Parathyroid adenoma (tissue), 2 donors: ENCODE measurements around the gene SPECC1.
"Not testable (repeated sequence)": the region's sequence is repeated elsewhere in the genome, so short reads cannot be mapped to it uniquely, and the experiment has no call there.

Source experiments
- H2AFZ ChIP-seq: fragments of 300-600 bp; sonication (generic); one replicate; pipeline ENCODE4 v1.7.0; 2017; ENCODE audit warnings: antibody characterized with exemption, mild to moderate bottlenecking
- H3K27ac ChIP-seq: fragments of 300-600 bp; sonication (generic); one replicate; pipeline ENCODE4 v1.7.0; 2017
- H3K27me3 ChIP-seq: fragments of 300-600 bp; sonication (generic); one replicate; pipeline ENCODE4 v1.7.0; 2017; ENCODE audit warnings: low read length; ENCODE audit not compliant: control insufficient read depth, insufficient read depth
- H3K36me3 ChIP-seq: fragments of 300-600 bp; sonication (generic); one replicate; pipeline ENCODE4 v1.7.0; 2017; ENCODE audit warnings: low read length; ENCODE audit not compliant: control insufficient read depth, insufficient read depth
- H3K4me1 ChIP-seq: fragments of 300-600 bp; sonication (generic); one replicate; pipeline ENCODE4 v1.7.0; 2017; ENCODE audit warnings: control low read depth
- H3K4me2 ChIP-seq: fragments of 300-600 bp; sonication (generic); one replicate; pipeline ENCODE4 v1.7.0; 2017; ENCODE audit warnings: low read length
- H3K4me3 ChIP-seq: fragments of 300-600 bp; sonication (generic); one replicate; pipeline ENCODE4 v1.7.0; 2017; ENCODE audit warnings: low read depth, low read length
- H3K79me2 ChIP-seq: fragments of 300-600 bp; sonication (generic); one replicate; pipeline ENCODE4 v1.7.0; 2017; ENCODE audit warnings: control low read depth
- H3K9ac ChIP-seq: fragments of 300-600 bp; sonication (generic); one replicate; pipeline ENCODE4 v1.7.0; 2017; ENCODE audit warnings: mild to moderate bottlenecking
- H3K9me3 ChIP-seq: fragments of 300-600 bp; sonication (generic); one replicate; pipeline ENCODE4 v1.7.0; 2017; ENCODE audit warnings: low read length; ENCODE audit not compliant: control insufficient read depth
- TF ChIP-seq, protein P1 (sequence below): fragments of 300-600 bp; sonication (generic); IDR thresholded peaks from one replicate; pipeline ENCODE4 v1.7.0; 2017; ENCODE audit warnings: antibody characterized with exemption, mild to moderate bottlenecking
- donor health status: primary hyperparathyroidism.

The SPECC1 gene

DNA sequence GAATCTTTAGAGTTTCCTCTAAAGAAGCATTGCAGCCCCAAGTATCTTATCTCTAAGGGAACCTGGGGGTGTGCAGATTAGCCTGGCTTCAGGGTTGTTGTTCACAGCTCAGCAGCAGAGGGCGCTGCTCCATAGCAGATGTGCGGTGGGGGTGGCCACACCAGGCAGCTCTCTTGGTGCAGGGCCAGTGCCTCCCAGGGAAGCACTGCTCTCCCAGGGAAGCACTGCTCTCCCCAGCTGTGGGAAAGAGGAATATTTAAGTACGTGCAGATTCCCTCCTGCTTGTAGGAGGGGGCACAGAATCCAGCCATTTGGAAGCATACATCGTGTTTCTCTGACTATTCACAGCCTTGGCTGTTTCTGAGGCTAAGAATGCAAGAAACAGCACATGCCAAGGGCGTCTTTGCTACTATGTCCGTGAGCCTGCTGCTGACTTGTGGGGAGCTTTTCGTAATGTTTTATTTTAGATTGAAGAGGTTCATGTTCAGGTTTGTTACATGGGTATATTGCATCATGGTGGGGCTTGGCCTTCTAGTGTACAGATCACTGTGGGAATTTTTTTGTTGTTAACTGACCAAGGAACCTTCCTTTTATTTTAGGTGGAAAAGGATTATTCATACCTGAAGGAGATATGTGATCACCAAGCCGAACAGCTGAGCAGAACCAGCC is 217.8 kb downstream of the SPECC1 start:
- Histone ChIP-seq H3K4me3 (no peak overlapping the region), H2AFZ (no peak overlapping the region), H3K36me3 (no peaks in the 10 kb centered on the region), H3K9ac (no peak overlapping the region), H3K27me3 (no peaks in the 10 kb centered on the region), H3K27ac (no peak overlapping the region), H3K79me2 (no peaks in the 10 kb centered on the region), H3K9me3 (no peaks in the 10 kb centered on the region), H3K4me2 (no peak overlapping the region), H3K4me1 (peaks cover 4% of the 10 kb centered on the region)
- TF ChIP-seq, protein P1, sequence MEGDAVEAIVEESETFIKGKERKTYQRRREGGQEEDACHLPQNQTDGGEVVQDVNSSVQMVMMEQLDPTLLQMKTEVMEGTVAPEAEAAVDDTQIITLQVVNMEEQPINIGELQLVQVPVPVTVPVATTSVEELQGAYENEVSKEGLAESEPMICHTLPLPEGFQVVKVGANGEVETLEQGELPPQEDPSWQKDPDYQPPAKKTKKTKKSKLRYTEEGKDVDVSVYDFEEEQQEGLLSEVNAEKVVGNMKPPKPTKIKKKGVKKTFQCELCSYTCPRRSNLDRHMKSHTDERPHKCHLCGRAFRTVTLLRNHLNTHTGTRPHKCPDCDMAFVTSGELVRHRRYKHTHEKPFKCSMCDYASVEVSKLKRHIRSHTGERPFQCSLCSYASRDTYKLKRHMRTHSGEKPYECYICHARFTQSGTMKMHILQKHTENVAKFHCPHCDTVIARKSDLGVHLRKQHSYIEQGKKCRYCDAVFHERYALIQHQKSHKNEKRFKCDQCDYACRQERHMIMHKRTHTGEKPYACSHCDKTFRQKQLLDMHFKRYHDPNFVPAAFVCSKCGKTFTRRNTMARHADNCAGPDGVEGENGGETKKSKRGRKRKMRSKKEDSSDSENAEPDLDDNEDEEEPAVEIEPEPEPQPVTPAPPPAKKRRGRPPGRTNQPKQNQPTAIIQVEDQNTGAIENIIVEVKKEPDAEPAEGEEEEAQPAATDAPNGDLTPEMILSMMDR: peak; percentile 82

DNA sequence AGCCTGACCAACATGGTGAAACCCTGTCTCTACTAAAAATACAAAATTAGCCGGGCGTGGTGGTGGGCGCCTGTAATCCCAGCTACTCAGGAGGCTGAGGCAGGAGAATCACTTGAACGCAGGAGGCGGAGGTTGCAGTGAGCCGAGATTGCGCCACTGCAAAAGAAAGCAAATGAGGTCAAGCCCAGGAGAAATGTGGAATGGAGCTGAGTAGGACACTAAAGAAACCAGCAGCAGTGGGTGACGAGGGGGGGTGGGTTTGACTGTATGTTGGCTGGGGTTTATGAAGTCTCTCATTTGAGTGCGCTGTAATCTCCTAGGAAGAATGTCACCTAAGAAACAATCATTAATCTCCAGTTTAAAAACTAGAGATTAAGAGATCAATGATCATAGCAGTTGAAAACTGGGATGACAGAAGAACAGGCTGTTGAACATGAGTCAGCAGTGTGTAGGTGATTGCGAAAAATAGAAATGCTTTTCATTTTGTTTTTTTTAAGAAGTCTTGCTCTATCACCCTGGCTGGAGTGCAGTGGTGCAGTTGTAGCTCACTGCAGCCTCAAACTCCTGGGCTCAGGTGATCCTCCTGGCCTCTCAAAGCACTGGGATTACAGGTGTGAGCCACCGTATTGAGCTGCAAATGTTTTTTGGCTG is 218.7 kb downstream of the SPECC1 start:
- not testable (repeated sequence) for H3K4me2 ChIP-seq, H3K79me2 ChIP-seq, H3K27me3 ChIP-seq, H3K4me1 ChIP-seq, H3K9me3 ChIP-seq, H3K9ac ChIP-seq, H2AFZ ChIP-seq, H3K4me3 ChIP-seq, H3K27ac ChIP-seq, H3K36me3 ChIP-seq

DNA sequence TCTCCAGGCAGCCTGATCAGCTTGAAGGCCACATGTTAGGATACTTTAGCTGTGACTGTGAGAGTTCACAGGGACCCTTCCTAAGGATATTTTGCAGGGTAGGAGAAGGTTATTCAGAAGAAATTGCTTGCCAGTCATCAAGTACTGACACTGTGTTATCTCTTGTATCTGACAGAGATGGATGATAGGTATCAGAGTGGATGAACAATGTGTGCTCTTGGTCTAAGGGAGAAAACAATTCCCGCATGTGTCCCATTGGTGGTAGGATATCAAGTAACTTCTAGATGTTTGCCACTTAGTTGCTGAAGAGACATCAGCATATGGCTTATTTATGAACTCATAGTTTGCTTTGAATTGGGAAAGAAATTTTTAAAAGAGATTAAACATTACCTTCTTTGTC is 219.3 kb downstream of the SPECC1 start:
- Histone ChIP-seq H3K4me3 (no peak overlapping the region), H3K27ac (no peak overlapping the region), H2AFZ (no peak overlapping the region), H3K4me1 (peaks cover 4% of the 10 kb centered on the region), H3K79me2 (no peaks in the 10 kb centered on the region), H3K9ac (no peak overlapping the region), H3K36me3 (no peaks in the 10 kb centered on the region), H3K4me2 (no peak overlapping the region), H3K27me3 (no peaks in the 10 kb centered on the region), H3K9me3 (no peaks in the 10 kb centered on the region)
- TF ChIP-seq, protein P1: no peak

DNA sequence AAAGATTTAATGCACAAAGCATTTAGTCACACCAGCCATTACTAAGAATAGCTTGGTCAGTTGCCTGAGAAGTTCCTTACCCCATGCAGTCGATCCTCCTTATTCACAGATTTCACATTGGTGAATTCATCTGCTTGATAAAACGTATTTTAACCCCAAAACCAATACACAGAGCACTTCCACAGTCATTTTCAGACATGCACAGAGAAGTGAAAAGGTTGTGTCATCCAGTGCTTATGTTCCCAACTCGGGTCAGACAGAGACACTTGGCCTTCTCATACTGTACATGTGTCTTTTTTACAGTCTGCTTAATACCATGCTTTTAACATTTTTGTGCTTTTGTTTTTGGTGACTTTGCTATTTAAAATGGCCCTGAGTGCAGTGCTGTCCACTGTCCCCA is 219.7 kb downstream of the SPECC1 start:
- Histone ChIP-seq H3K27ac (no peak overlapping the region), H3K9ac (no peak overlapping the region)

DNA sequence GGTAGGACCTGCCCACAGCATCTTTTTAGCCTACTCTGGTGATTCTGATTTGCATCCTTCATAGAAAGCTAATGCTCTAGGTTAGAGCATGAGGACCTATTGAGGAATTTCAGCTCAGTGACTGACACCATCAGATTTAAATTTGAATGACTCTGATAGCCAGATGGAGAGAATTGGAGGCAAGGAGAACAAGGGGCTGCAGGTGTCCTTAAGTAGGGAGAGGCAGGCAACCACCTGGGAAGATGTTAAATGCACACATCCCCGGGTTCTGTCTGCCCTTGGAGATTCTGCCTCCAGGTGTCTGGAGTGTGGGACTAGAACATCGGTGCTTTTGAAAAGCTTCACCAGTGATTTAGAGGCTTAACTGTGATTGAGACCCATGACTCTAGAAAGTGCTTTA is 221.8 kb downstream of the SPECC1 start:
- H3K9me3 ChIP-seq: no peaks in the 10 kb centered on the region
- H3K4me1 ChIP-seq: peaks cover 12% of the 10 kb centered on the region
- no peaks in the 10 kb centered on the region for H3K79me2 ChIP-seq
- H3K4me3 ChIP-seq: no peak overlapping the region
- no peak overlapping the region for H3K4me2 ChIP-seq
- TF ChIP-seq, protein P1: no peak
- H3K9ac ChIP-seq: no peak overlapping the region
- H2AFZ ChIP-seq: no peak overlapping the region
- H3K27me3 ChIP-seq: no peaks in the 10 kb centered on the region
- H3K36me3 ChIP-seq: no peaks in the 10 kb centered on the region
- no peak overlapping the region for H3K27ac ChIP-seq

More for the DNA sequence above, 219.7 kb downstream of the SPECC1 start:
- H3K4me3 ChIP-seq: no peak overlapping the region
- TF ChIP-seq, protein P1: no peak
- peaks cover 4% of the 10 kb centered on the region for H3K4me1 ChIP-seq
- no peaks in the 10 kb centered on the region for H3K36me3 ChIP-seq
- no peak overlapping the region for H2AFZ ChIP-seq
- no peaks in the 10 kb centered on the region for H3K79me2 ChIP-seq
- H3K9me3 ChIP-seq: no peaks in the 10 kb centered on the region
- no peak overlapping the region for H3K4me2 ChIP-seq
- no peaks in the 10 kb centered on the region for H3K27me3 ChIP-seq
